IPS DF 4.7 (cell line): ENCODE measurements around the gene GNAI3.

Experiments used
- DNase-seq: peaks from one replicate; pipeline ENCODE4 v3.0.0-alpha.2; 2013; ENCODE audit warnings: low spot score; ENCODE audit errors: extremely low read depth

GNAI3 gene

GRCh38 chr1:109636201-109636952, 88.0 kb downstream of the GNAI3 start:
- DNase-seq, result no peak

- DNase-seq, result no peak
Observed at GRCh38 chr1:109637446-109637845, 89.0 kb downstream of the GNAI3 start.

GRCh38 chr1:109639063-109639840, 90.8 kb downstream of the GNAI3 start:
- no peak for DNase-seq

- DNase-seq, result no peak
Observed at GRCh38 chr1:109639841-109640184, 91.4 kb downstream of the GNAI3 start.

- DNase-seq, result no peak
Observed at GRCh38 chr1:109640285-109640865, 92.0 kb downstream of the GNAI3 start.

GRCh38 chr1:109641078-109641740, 92.8 kb downstream of the GNAI3 start:
- no peak for DNase-seq

GRCh38 chr1:109641861-109642260, 93.4 kb downstream of the GNAI3 start:
- DNase-seq, result no peak

GRCh38 chr1:109642626-109643025, 94.2 kb downstream of the GNAI3 start:
- DNase-seq, result no peak

- no peak for DNase-seq
Observed at GRCh38 chr1:109643385-109644230, 95.2 kb downstream of the GNAI3 start.

GRCh38 chr1:109644670-109645069, 96.3 kb downstream of the GNAI3 start:
- DNase-seq, result no peak

GRCh38 chr1:109649491-109649914, 101.1 kb downstream of the GNAI3 start:
- DNase-seq, result no peak

GRCh38 chr1:109650609-109651008, 102.2 kb downstream of the GNAI3 start:
- no peak for DNase-seq

GRCh38 chr1:109652402-109652801, 104.0 kb downstream of the GNAI3 start:
- DNase-seq, result no peak

- no peak for DNase-seq
Observed at GRCh38 chr1:109653306-109653705, 104.9 kb downstream of the GNAI3 start.

- DNase-seq, result no peak
Observed at GRCh38 chr1:109654519-109654918, 106.1 kb downstream of the GNAI3 start.

GRCh38 chr1:109655615-109656519, 107.5 kb downstream of the GNAI3 start, which contains the start of gene GSTM4:
Gene GSTM4, plus strand, starts transcription at chr1:109656099. Its CDS starts 291 bp downstream, at chr1:109656390.
- no peak for DNase-seq

- no peak for DNase-seq
Observed at GRCh38 chr1:109657395-109657794, 109.0 kb downstream of the GNAI3 start.

- DNase-seq, result no peak
Observed at GRCh38 chr1:109657970-109658369, 109.6 kb downstream of the GNAI3 start.

GRCh38 chr1:109658533-109659042, 110.2 kb downstream of the GNAI3 start:
- no peak for DNase-seq

GRCh38 chr1:109659145-109659544, 110.7 kb downstream of the GNAI3 start:
- no peak for DNase-seq
